ENCODE data around the gene CLDN11.

Gene CLDN11

DNA sequence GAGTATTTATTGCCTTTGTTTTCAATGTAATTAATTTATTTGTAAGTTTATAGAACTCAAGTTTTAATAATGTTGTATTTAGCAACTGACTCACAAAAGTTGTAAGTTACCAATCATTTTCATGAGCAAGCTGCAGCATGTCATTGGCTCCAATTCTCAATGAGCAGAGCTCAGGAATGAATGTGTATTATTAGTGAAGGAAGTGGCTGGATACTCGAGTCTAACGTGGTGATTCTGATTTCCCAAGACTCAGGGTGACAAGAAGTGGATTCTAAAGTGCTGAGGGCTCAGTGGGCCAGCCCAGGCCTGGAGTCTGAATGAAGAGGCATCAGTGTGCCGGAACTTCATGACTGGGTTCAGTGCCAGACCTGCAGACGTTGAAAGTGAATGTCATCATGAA is 39.6 kb downstream of the CLDN11 start:
- no peak for TF ChIP-seq EZH2 (IDR thresholded peaks at IDR 0.05; ENCODE audit: borderline replicate concordance, low read length)

DNA sequence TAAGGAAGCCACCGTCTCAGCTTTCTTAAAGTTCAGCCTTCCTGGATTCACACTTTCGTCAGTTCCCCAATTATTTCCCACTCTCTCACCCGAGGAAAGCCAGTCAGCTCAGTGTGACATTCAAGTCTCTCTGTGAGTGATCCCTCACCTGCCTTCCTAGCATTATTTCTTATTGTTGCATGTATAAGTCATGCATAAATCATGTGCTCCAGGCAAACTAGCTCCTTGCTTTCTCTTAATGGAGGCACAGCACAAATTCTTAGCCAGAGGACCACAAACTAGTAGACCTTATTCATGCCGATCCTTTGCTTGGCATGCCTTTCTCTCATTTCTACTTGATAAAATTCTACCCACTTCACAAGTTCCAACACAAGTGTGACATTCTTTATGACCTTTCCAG is 44.3 kb downstream of the CLDN11 start:
- Histone ChIP-seq H3K4me3 (ENCODE audit: low read depth, low read length, poor library complexity, severe bottlenecking) (no peak overlapping the region), H3F3A (ENCODE audit: insufficient read depth, low read length) (no peaks in the 10 kb centered on the region), H2AFZ (ENCODE audit: low read length) (no peak overlapping the region), H4K20me1 (ENCODE audit: insufficient read depth, low read length) (no peaks in the 10 kb centered on the region), H3K27ac (ENCODE audit: low read depth, low read length, poor library complexity, severe bottlenecking) (no peak overlapping the region), H3K36me3 (ENCODE audit: insufficient read depth, low read length) (no peaks in the 10 kb centered on the region), H3K9me2 (ENCODE audit: low read depth, low read length) (no peaks in the 10 kb centered on the region), H3K79me2 (ENCODE audit: insufficient read depth, low read length) (no peaks in the 10 kb centered on the region), H3K4me2 (ENCODE audit: low read length) (no peak overlapping the region), H3K4me1 (ENCODE audit: insufficient read depth, low read length, severe bottlenecking) (no peaks in the 10 kb centered on the region), H3K27me3 (ENCODE audit: insufficient read depth, low read length) (no peaks in the 10 kb centered on the region), H3K9me3 (ENCODE audit: low read length) (no peaks in the 10 kb centered on the region), H3K9ac (ENCODE audit: low read length) (no peak overlapping the region)
- TF ChIP-seq, protein P1, sequence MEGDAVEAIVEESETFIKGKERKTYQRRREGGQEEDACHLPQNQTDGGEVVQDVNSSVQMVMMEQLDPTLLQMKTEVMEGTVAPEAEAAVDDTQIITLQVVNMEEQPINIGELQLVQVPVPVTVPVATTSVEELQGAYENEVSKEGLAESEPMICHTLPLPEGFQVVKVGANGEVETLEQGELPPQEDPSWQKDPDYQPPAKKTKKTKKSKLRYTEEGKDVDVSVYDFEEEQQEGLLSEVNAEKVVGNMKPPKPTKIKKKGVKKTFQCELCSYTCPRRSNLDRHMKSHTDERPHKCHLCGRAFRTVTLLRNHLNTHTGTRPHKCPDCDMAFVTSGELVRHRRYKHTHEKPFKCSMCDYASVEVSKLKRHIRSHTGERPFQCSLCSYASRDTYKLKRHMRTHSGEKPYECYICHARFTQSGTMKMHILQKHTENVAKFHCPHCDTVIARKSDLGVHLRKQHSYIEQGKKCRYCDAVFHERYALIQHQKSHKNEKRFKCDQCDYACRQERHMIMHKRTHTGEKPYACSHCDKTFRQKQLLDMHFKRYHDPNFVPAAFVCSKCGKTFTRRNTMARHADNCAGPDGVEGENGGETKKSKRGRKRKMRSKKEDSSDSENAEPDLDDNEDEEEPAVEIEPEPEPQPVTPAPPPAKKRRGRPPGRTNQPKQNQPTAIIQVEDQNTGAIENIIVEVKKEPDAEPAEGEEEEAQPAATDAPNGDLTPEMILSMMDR (IDR thresholded peaks at IDR 0.05; ENCODE audit: low read length) = no peak
- TF ChIP-seq EZH2 (IDR thresholded peaks at IDR 0.05; ENCODE audit: borderline replicate concordance, low read length) = no peak

More for the DNA sequence above, 39.6 kb downstream of the CLDN11 start:
- Histone ChIP-seq H3K9me2 (ENCODE audit: low read depth, low read length) (no peaks in the 10 kb centered on the region), H3K27ac (ENCODE audit: low read depth, low read length, poor library complexity, severe bottlenecking) (no peak overlapping the region), H3K36me3 (ENCODE audit: insufficient read depth, low read length) (no peaks in the 10 kb centered on the region), H3F3A (ENCODE audit: insufficient read depth, low read length) (no peaks in the 10 kb centered on the region), H3K9me3 (ENCODE audit: low read length) (no peaks in the 10 kb centered on the region), H4K20me1 (ENCODE audit: insufficient read depth, low read length) (no peaks in the 10 kb centered on the region), H2AFZ (ENCODE audit: low read length) (no peak overlapping the region), H3K4me3 (ENCODE audit: low read depth, low read length, poor library complexity, severe bottlenecking) (no peak overlapping the region), H3K27me3 (ENCODE audit: insufficient read depth, low read length) (no peaks in the 10 kb centered on the region), H3K4me1 (ENCODE audit: insufficient read depth, low read length, severe bottlenecking) (no peaks in the 10 kb centered on the region), H3K9ac (ENCODE audit: low read length) (no peak overlapping the region), H3K4me2 (ENCODE audit: low read length) (no peak overlapping the region), H3K79me2 (ENCODE audit: insufficient read depth, low read length) (no peaks in the 10 kb centered on the region)

DNA sequence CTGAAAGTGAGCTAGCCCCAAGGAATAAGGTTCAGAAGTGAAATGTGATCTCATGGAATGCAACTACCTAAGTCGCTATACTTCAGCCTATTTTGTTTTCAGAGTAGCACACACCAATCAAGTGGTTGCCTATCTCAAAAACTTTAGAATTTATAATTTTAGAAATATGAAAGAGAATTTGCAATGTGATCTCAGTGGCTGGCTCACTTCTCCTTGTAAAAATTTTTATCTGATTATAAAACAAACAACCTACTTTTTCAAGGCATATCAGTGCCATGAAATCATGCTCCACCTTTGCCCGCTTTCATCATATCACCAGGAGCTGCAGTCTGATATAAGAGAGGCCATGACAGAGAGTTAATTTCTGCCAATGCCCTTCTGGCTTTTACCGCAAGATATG is 47.3 kb downstream of the CLDN11 start:
- H3F3A ChIP-seq (ENCODE audit: insufficient read depth, low read length) = no peaks in the 10 kb centered on the region
- no peaks in the 10 kb centered on the region for H3K36me3 ChIP-seq (ENCODE audit: insufficient read depth, low read length)
- H3K4me2 ChIP-seq (ENCODE audit: low read length) = no peak overlapping the region
- H3K9me3 ChIP-seq (ENCODE audit: low read length) = no peaks in the 10 kb centered on the region
- H2AFZ ChIP-seq (ENCODE audit: low read length) = no peak overlapping the region
- H4K20me1 ChIP-seq (ENCODE audit: insufficient read depth, low read length) = no peaks in the 10 kb centered on the region
- H3K9ac ChIP-seq (ENCODE audit: low read length) = no peak overlapping the region
- TF ChIP-seq, protein P1 (IDR thresholded peaks at IDR 0.05; ENCODE audit: low read length) = no peak
- TF ChIP-seq EZH2 (IDR thresholded peaks at IDR 0.05; ENCODE audit: borderline replicate concordance, low read length) = no peak
- no peak overlapping the region for H3K27ac ChIP-seq (ENCODE audit: low read depth, low read length, poor library complexity, severe bottlenecking)
- no peaks in the 10 kb centered on the region for H3K4me1 ChIP-seq (ENCODE audit: insufficient read depth, low read length, severe bottlenecking)
- no peaks in the 10 kb centered on the region for H3K27me3 ChIP-seq (ENCODE audit: insufficient read depth, low read length)
- no peaks in the 10 kb centered on the region for H3K79me2 ChIP-seq (ENCODE audit: insufficient read depth, low read length)
- H3K9me2 ChIP-seq (ENCODE audit: low read depth, low read length) = no peaks in the 10 kb centered on the region
- no peak overlapping the region for H3K4me3 ChIP-seq (ENCODE audit: low read depth, low read length, poor library complexity, severe bottlenecking)

DNA sequence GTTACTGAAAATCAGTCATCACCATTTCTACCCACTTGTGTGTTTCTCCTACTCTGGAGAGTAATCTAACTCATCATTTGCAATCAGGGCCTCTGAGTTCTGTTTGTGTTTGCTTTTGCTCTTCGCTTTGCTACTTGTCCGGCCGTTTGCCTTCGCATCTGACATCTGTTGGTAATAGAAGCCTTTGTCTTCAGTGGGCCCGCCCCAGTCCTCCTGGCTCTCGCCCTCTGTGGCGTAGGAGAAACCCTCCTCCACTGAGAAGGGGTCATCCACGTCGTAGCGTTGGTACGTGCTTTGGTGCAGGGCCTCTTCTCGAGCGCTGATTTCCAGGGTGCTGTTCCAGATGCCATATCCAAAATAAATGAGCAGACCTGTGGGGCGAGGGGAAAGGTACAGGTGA is 48.3 kb downstream of the CLDN11 start:
- Histone ChIP-seq H3K9me3 (ENCODE audit: low read length) (no peaks in the 10 kb centered on the region), H3K27me3 (ENCODE audit: insufficient read depth, low read length) (no peaks in the 10 kb centered on the region), H3K27ac (ENCODE audit: low read depth, low read length, poor library complexity, severe bottlenecking) (no peak overlapping the region), H3K79me2 (ENCODE audit: insufficient read depth, low read length) (no peaks in the 10 kb centered on the region), H3K4me1 (ENCODE audit: insufficient read depth, low read length, severe bottlenecking) (no peaks in the 10 kb centered on the region), H3K9ac (ENCODE audit: low read length) (no peak overlapping the region), H4K20me1 (ENCODE audit: insufficient read depth, low read length) (no peaks in the 10 kb centered on the region), H3K4me2 (ENCODE audit: low read length) (no peak overlapping the region), H2AFZ (ENCODE audit: low read length) (no peak overlapping the region), H3F3A (ENCODE audit: insufficient read depth, low read length) (no peaks in the 10 kb centered on the region), H3K9me2 (ENCODE audit: low read depth, low read length) (no peaks in the 10 kb centered on the region), H3K36me3 (ENCODE audit: insufficient read depth, low read length) (no peaks in the 10 kb centered on the region), H3K4me3 (ENCODE audit: low read depth, low read length, poor library complexity, severe bottlenecking) (no peak overlapping the region)
- no peak for TF ChIP-seq EZH2 (IDR thresholded peaks at IDR 0.05; ENCODE audit: borderline replicate concordance, low read length)
- TF ChIP-seq, protein P1 (IDR thresholded peaks at IDR 0.05; ENCODE audit: low read length) = no peak

Measured in OCI-LY1 (cell line).